Measurements from ENCODE around the gene ITGB5.
A peak's percentile ranks its signal among the peaks of the same experiment; 100 is the strongest.

Gene ITGB5

GRCh38 chr3:124858275-124858674 is 28.9 kb downstream of the ITGB5 start:
- no peak for DNase-seq

GRCh38 chr3:124856677-124857076 is 30.5 kb downstream of the ITGB5 start:
- DNase-seq = no peak

- no peak for DNase-seq
Measured at GRCh38 chr3:124854009-124854408, 33.2 kb downstream of the ITGB5 start.

- DNase-seq = no peak
Measured at GRCh38 chr3:124853446-124853845, 33.7 kb downstream of the ITGB5 start.

GRCh38 chr3:124851905-124852304 is 35.3 kb downstream of the ITGB5 start:
- DNase-seq = no peak

- no peak for DNase-seq
Measured at GRCh38 chr3:124851136-124851535, 36.0 kb downstream of the ITGB5 start.

- DNase-seq = no peak
Measured at GRCh38 chr3:124850633-124851032, 36.5 kb downstream of the ITGB5 start.

- no peak for DNase-seq
Measured at GRCh38 chr3:124850212-124850611, 37.0 kb downstream of the ITGB5 start.

GRCh38 chr3:124848300-124848699 is 38.9 kb downstream of the ITGB5 start:
- DNase-seq = no peak

- DNase-seq = no peak
Measured at GRCh38 chr3:124847863-124848262, 39.3 kb downstream of the ITGB5 start.

- no peak for DNase-seq
Measured at GRCh38 chr3:124847051-124847450, 40.1 kb downstream of the ITGB5 start.

- no peak for DNase-seq
Measured at GRCh38 chr3:124846189-124846588, 41.0 kb downstream of the ITGB5 start.

GRCh38 chr3:124845406-124845805 is 41.8 kb downstream of the ITGB5 start:
- DNase-seq = no peak

- DNase-seq = no peak
Measured at GRCh38 chr3:124843506-124844177, 43.5 kb downstream of the ITGB5 start.

GRCh38 chr3:124843047-124843446 is 44.1 kb downstream of the ITGB5 start:
- no peak for DNase-seq

- DNase-seq = no peak
Measured at GRCh38 chr3:124841517-124841916, 45.6 kb downstream of the ITGB5 start.

- DNase-seq = no peak
Measured at GRCh38 chr3:124840331-124840730, 46.8 kb downstream of the ITGB5 start.

- no peak for DNase-seq
Measured at GRCh38 chr3:124839896-124840295, 47.3 kb downstream of the ITGB5 start.

GRCh38 chr3:124838963-124839362 is 48.2 kb downstream of the ITGB5 start:
- no peak for DNase-seq

GRCh38 chr3:124837730-124838186 is 49.4 kb downstream of the ITGB5 start:
- DNase-seq = no peak

- peak; percentile 16 for DNase-seq
Measured at GRCh38 chr3:124837065-124837464, 50.1 kb downstream of the ITGB5 start.

GRCh38 chr3:124836448-124836847 is 50.7 kb downstream of the ITGB5 start:
- DNase-seq = no peak

GRCh38 chr3:124834723-124835718 is 52.1 kb downstream of the ITGB5 start:
- peak; percentile 54 for DNase-seq
